Stimulated activated CD4-positive, alpha-beta T cell treated with anti-CD3 and anti-CD28 coated beads, Interleukin-15, amount 100 ng/mL, for 24 hours (primary cell): ENCODE measurements around the gene LPAR3.
"Not testable (repeated sequence)": the region's sequence is repeated elsewhere in the genome, so short reads cannot be mapped to it uniquely, and the experiment has no call there.

Experiments used
- DNase-seq: peaks from one replicate; pipeline ENCODE4 v3.0.0-alpha.2; 2020

Gene LPAR3

GRCh38 chr1:84892705-84893618, at the start of gene LPAR3:
TSS of gene LPAR3 (minus strand) at chr1:84893206. CDS start at chr1:84866120, 27,086 bp downstream.
- peak; percentile 50 for DNase-seq

- DNase-seq, result no peak
Measured at GRCh38 chr1:84941843-84942242, 48.8 kb upstream of the LPAR3 start.

- DNase-seq, result no peak
Measured at GRCh38 chr1:84940481-84940880, 47.5 kb upstream of the LPAR3 start.

GRCh38 chr1:84939761-84940160, 46.8 kb upstream of the LPAR3 start:
- no peak for DNase-seq

GRCh38 chr1:84939151-84939550, 46.1 kb upstream of the LPAR3 start:
- DNase-seq, result no peak

GRCh38 chr1:84936116-84936810, 43.3 kb upstream of the LPAR3 start:
- peak; percentile 13 for DNase-seq

- DNase-seq, result no peak
Measured at GRCh38 chr1:84933011-84933611, 40.1 kb upstream of the LPAR3 start.

- no peak for DNase-seq
Measured at GRCh38 chr1:84930831-84931230, 37.8 kb upstream of the LPAR3 start.

- DNase-seq, result no peak
Measured at GRCh38 chr1:84930329-84930728, 37.3 kb upstream of the LPAR3 start.

- DNase-seq, result no peak
Measured at GRCh38 chr1:84929581-84929980, 36.6 kb upstream of the LPAR3 start.

GRCh38 chr1:84928979-84929378, 36.0 kb upstream of the LPAR3 start:
- no peak for DNase-seq

- DNase-seq, result no peak
Measured at GRCh38 chr1:84923317-84923716, 30.3 kb upstream of the LPAR3 start.

GRCh38 chr1:84920159-84920558, 27.2 kb upstream of the LPAR3 start:
- DNase-seq, result no peak

- no peak for DNase-seq
Measured at GRCh38 chr1:84919461-84919970, 26.5 kb upstream of the LPAR3 start.

GRCh38 chr1:84918726-84919336, 25.8 kb upstream of the LPAR3 start:
- no peak for DNase-seq

- DNase-seq, result no peak
Measured at GRCh38 chr1:84916897-84917296, 23.9 kb upstream of the LPAR3 start.

- DNase-seq, result no peak
Measured at GRCh38 chr1:84913555-84913892, 20.5 kb upstream of the LPAR3 start.

- no peak for DNase-seq
Measured at GRCh38 chr1:84912726-84913554, 19.9 kb upstream of the LPAR3 start.

GRCh38 chr1:84908746-84909464, 15.9 kb upstream of the LPAR3 start:
- not testable (repeated sequence) for DNase-seq

- no peak for DNase-seq
Measured at GRCh38 chr1:84907095-84907827, 14.3 kb upstream of the LPAR3 start.

GRCh38 chr1:84902727-84903126, 9.7 kb upstream of the LPAR3 start:
- not testable (repeated sequence) for DNase-seq
